HG02642 (cell line): ENCODE results near the gene CYTH3.
A peak's percentile ranks its signal among the peaks of the same experiment; 100 is the strongest.

ENCODE experiments used
- ATAC-seq: cut with Tn5 transposase; IDR thresholded peaks from one replicate; pipeline ENCODE4 v1.9.1; 2021; ENCODE audit warnings: mild to moderate bottlenecking; ENCODE audit not compliant: unreplicated experiment, poor library complexity

Gene CYTH3

GRCh38 chr7:6258440-6259182, 13.8 kb downstream of the CYTH3 start:
- no peak for ATAC-seq

- no peak for ATAC-seq
Measured at GRCh38 chr7:6257675-6258074, 14.7 kb downstream of the CYTH3 start.

- peak; percentile 74 for ATAC-seq
Measured at GRCh38 chr7:6256677-6257535, 15.5 kb downstream of the CYTH3 start.

GRCh38 chr7:6256109-6256483, 16.3 kb downstream of the CYTH3 start:
- no peak for ATAC-seq

GRCh38 chr7:6254866-6255265, 17.6 kb downstream of the CYTH3 start:
- ATAC-seq: no peak

GRCh38 chr7:6252748-6253147, 19.7 kb downstream of the CYTH3 start:
- ATAC-seq: no peak

- ATAC-seq: no peak
Measured at GRCh38 chr7:6252341-6252746, 20.1 kb downstream of the CYTH3 start.

GRCh38 chr7:6251653-6252052, 20.8 kb downstream of the CYTH3 start:
- ATAC-seq: no peak

GRCh38 chr7:6250364-6250833, 22.0 kb downstream of the CYTH3 start:
- peak; percentile 64 for ATAC-seq

- ATAC-seq: no peak
Measured at GRCh38 chr7:6249043-6249442, 23.4 kb downstream of the CYTH3 start.

GRCh38 chr7:6248581-6248980, 23.8 kb downstream of the CYTH3 start:
- ATAC-seq: no peak

GRCh38 chr7:6246251-6246917, 26.0 kb downstream of the CYTH3 start:
- ATAC-seq: no peak

GRCh38 chr7:6244021-6244420, 28.4 kb downstream of the CYTH3 start:
- ATAC-seq: no peak

- ATAC-seq: no peak
Measured at GRCh38 chr7:6243168-6243567, 29.3 kb downstream of the CYTH3 start.

GRCh38 chr7:6242561-6242960, 29.9 kb downstream of the CYTH3 start:
- ATAC-seq: no peak

- ATAC-seq: no peak
Measured at GRCh38 chr7:6241607-6241973, 30.8 kb downstream of the CYTH3 start.

GRCh38 chr7:6238309-6238925, 34.0 kb downstream of the CYTH3 start:
- ATAC-seq: no peak

GRCh38 chr7:6237730-6238129, 34.7 kb downstream of the CYTH3 start:
- no peak for ATAC-seq

- ATAC-seq: no peak
Measured at GRCh38 chr7:6237011-6237410, 35.4 kb downstream of the CYTH3 start.

- ATAC-seq: no peak
Measured at GRCh38 chr7:6235029-6235871, 37.2 kb downstream of the CYTH3 start.
